OCI-LY1 (cell line): ENCODE measurements around the gene ZCCHC17.

Experiments used
- H2AFZ ChIP-seq: fragments of 200-600 bp; sonication (generic), shearing (Covaris generic); 2 replicates; pipeline ENCODE4 v1.6.0; 2014; ENCODE audit warnings: antibody characterized with exemption, mild to moderate bottlenecking, low read length
- H3F3A ChIP-seq: fragments of 200-600 bp; sonication (generic), shearing (Covaris generic); 2 replicates; pipeline ENCODE4 v1.6.0; 2014; ENCODE audit warnings: mild to moderate bottlenecking, antibody characterized with exemption, low read length, moderate library complexity; ENCODE audit not compliant: insufficient read depth
- H3K27ac ChIP-seq: fragments of 200-600 bp; sonication (generic); 2 replicates; pipeline ENCODE4 v1.5.1; 2014; ENCODE audit warnings: low read length, mixed run types, mild to moderate bottlenecking, low read depth; ENCODE audit not compliant: poor library complexity, severe bottlenecking
- H3K27me3 ChIP-seq: fragments of 200-600 bp; sonication (generic); 2 replicates; pipeline ENCODE4 v1.6.0; 2014; ENCODE audit warnings: antibody characterized with exemption, mild to moderate bottlenecking, low read length, moderate library complexity; ENCODE audit not compliant: insufficient read depth
- H3K36me3 ChIP-seq: fragments of 200-600 bp; sonication (generic); 2 replicates; pipeline ENCODE4 v1.6.1; 2014; ENCODE audit warnings: mild to moderate bottlenecking, antibody characterized with exemption, low read length, moderate library complexity, mixed read lengths; ENCODE audit not compliant: insufficient read depth
- H3K4me1 ChIP-seq: fragments of 200-600 bp; sonication (generic); 2 replicates; pipeline ENCODE4 v1.5.1; 2014; ENCODE audit warnings: mild to moderate bottlenecking, low read length, moderate library complexity; ENCODE audit not compliant: insufficient read depth, severe bottlenecking
- H3K4me2 ChIP-seq: fragments of 200-600 bp; sonication (generic), shearing (Covaris generic); 2 replicates; pipeline ENCODE4 v1.6.1; 2014; ENCODE audit warnings: low read length
- H3K4me3 ChIP-seq: fragments of 200-600 bp; sonication (generic); 2 replicates; pipeline ENCODE4 v1.5.1; 2014; ENCODE audit warnings: low read length, low read depth, mild to moderate bottlenecking, mixed read lengths; ENCODE audit not compliant: poor library complexity, severe bottlenecking
- H3K79me2 ChIP-seq: fragments of 200-600 bp; shearing (Covaris generic); 2 replicates; pipeline ENCODE4 v1.6.1; 2016; ENCODE audit warnings: mixed run types, low read length, mixed read lengths; ENCODE audit not compliant: insufficient read depth
- H3K9ac ChIP-seq: fragments of 200-600 bp; sonication (generic), shearing (Covaris generic); 2 replicates; pipeline ENCODE4 v1.6.1; 2014; ENCODE audit warnings: mild to moderate bottlenecking, low read length, mixed read lengths
- H3K9me2 ChIP-seq: fragments of 200-600 bp; sonication (generic), shearing (Covaris generic); 2 replicates; pipeline ENCODE4 v1.6.1; 2014; ENCODE audit warnings: low read depth, mild to moderate bottlenecking, low read length, mixed read lengths
- H3K9me3 ChIP-seq: fragments of 200-600 bp; shearing (Covaris generic); 2 replicates; pipeline ENCODE4 v1.6.1; 2014; ENCODE audit warnings: low read length, mixed read lengths
- H4K20me1 ChIP-seq: fragments of 200-600 bp; sonication (generic), shearing (Covaris generic); 2 replicates; pipeline ENCODE4 v1.6.0; 2016; ENCODE audit warnings: mild to moderate bottlenecking, low read length; ENCODE audit not compliant: insufficient read depth
- EZH2 ChIP-seq: fragments of 200-600 bp; sonication (generic), shearing (Covaris generic); IDR thresholded peaks from 2 replicates; pipeline ENCODE4 v1.8.0; 2017; ENCODE audit warnings: borderline replicate concordance, mixed run types, mild to moderate bottlenecking, antibody characterized with exemption, low read length, moderate library complexity, mixed read lengths
- TF ChIP-seq, protein P1 (sequence below): fragments of 200-600 bp; sonication (generic), shearing (Covaris generic); IDR thresholded peaks from 2 replicates; pipeline ENCODE4 v1.5.1; 2017; ENCODE audit warnings: mild to moderate bottlenecking, antibody characterized with exemption, low read length, moderate library complexity, mixed read lengths

The ZCCHC17 gene

DNA sequence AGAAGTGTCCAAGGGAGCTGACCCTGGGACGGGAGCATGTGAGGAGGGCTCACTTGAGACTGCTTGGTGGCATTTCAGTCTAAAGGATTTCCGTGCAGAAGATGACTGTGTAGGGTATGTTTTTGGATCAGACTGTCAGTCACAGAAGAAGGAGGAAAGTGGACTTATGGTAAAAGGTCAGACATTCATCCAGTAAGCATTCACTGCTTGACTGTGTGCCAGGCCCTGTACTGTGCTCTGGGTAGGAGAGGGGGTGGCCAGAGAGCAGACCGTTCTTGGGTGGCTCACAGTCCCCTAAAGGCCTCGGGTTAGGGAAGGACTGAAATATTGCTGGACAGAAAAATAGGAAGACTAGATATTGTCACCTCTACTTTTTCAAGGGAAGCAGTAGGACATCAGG lies 114.0 kb downstream of the ZCCHC17 start:
- no peak overlapping the region for H3K4me2 ChIP-seq
- no peak overlapping the region for H3K9ac ChIP-seq
- no peaks in the 10 kb centered on the region for H3K79me2 ChIP-seq
- H4K20me1 ChIP-seq, result no peaks in the 10 kb centered on the region
- H2AFZ ChIP-seq, result no peak overlapping the region
- H3K4me3 ChIP-seq, result no peak overlapping the region
- no peak overlapping the region for H3K27ac ChIP-seq
- H3K27me3 ChIP-seq, result peaks cover 9% of the 10 kb centered on the region
- H3F3A ChIP-seq, result no peaks in the 10 kb centered on the region
- peaks cover 8% of the 10 kb centered on the region for H3K4me1 ChIP-seq
- H3K36me3 ChIP-seq, result no peaks in the 10 kb centered on the region
- H3K9me3 ChIP-seq, result no peaks in the 10 kb centered on the region
- TF ChIP-seq, protein P1, sequence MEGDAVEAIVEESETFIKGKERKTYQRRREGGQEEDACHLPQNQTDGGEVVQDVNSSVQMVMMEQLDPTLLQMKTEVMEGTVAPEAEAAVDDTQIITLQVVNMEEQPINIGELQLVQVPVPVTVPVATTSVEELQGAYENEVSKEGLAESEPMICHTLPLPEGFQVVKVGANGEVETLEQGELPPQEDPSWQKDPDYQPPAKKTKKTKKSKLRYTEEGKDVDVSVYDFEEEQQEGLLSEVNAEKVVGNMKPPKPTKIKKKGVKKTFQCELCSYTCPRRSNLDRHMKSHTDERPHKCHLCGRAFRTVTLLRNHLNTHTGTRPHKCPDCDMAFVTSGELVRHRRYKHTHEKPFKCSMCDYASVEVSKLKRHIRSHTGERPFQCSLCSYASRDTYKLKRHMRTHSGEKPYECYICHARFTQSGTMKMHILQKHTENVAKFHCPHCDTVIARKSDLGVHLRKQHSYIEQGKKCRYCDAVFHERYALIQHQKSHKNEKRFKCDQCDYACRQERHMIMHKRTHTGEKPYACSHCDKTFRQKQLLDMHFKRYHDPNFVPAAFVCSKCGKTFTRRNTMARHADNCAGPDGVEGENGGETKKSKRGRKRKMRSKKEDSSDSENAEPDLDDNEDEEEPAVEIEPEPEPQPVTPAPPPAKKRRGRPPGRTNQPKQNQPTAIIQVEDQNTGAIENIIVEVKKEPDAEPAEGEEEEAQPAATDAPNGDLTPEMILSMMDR, result no peak
- no peak for TF ChIP-seq EZH2
- H3K9me2 ChIP-seq, result no peaks in the 10 kb centered on the region

DNA sequence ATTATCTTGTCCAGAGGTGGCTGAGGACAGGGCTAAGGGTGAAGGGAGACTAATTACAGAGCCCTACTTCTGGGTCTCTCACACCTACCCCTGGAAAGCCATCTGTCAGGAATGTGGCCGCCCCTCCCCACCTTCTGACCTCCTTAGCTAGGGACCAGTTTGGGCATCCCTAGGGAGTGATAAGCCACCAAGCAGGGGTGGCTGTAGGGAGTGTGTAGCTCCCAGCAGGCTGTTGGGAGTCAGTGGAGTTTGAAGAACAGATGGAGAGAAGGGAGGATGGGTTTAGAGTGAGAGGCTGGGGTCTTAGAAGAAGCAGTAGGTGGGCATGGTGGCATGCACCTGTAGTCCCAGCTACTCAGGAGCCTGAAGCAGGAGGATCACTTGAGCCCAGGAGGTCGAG lies 115.4 kb downstream of the ZCCHC17 start:
- no peaks in the 10 kb centered on the region for H3K79me2 ChIP-seq
- H3K4me3 ChIP-seq, result no peak overlapping the region
- no peak overlapping the region for H3K27ac ChIP-seq
- no peaks in the 10 kb centered on the region for H4K20me1 ChIP-seq
- peaks cover 8% of the 10 kb centered on the region for H3K4me1 ChIP-seq
- no peak overlapping the region for H2AFZ ChIP-seq
- no peaks in the 10 kb centered on the region for H3F3A ChIP-seq
- no peak overlapping the region for H3K9ac ChIP-seq
- no peak overlapping the region for H3K4me2 ChIP-seq
- peaks cover 9% of the 10 kb centered on the region for H3K27me3 ChIP-seq
- no peaks in the 10 kb centered on the region for H3K9me2 ChIP-seq
- no peaks in the 10 kb centered on the region for H3K36me3 ChIP-seq
- H3K9me3 ChIP-seq, result no peaks in the 10 kb centered on the region
- TF ChIP-seq, protein P1, result no peak
- no peak for TF ChIP-seq EZH2

DNA sequence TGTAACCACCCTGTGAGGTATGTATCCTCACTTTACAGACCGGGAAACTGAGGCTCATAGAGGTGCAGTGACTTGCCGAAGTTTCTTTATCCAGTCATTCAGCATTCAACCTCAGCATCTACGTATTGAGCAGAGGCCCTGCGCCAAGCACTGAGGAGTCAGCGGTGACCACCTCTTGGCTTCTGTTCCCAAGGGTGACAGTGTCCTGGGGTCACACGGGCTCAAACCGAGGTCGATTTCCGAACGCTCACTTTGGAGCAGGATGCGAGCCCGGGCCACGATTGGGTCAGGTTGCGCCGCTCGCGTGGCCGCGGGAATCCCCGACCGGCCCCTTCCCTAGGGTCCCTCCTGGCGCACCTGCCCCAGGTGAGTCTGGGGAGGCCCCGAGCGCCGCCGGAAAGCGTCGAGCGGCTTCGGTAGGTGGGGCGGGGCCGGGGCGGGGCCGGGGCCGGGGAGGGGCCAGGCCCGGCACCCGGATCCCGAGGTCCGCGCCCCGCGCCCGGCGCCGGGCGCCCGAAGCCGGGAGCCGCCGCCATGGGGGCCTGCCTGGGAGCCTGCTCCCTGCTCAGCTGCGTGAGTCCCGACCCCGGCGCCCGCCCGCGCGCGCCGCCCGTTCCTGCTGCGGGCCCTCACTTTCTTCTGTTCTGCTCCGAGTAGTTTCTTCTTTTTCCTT lies 116.0 kb downstream of the ZCCHC17 start, which contains the start of gene SERINC2:
Gene SERINC2 (plus strand): TSS at position 482 of the 673 bp plus-strand sequence. CDS start 53 bp downstream, at position 535.
- Histone ChIP-seq H3F3A (no peaks in the 10 kb centered on the region), H3K4me2 (peak within 1 kb of the TSS; percentile 95), H3K4me1 (peaks cover 8% of the 10 kb centered on the region), H3K9ac (peak within 1 kb of the TSS; percentile 69), H3K27ac (no peak within 1 kb of the TSS), H3K27me3 (peaks cover 9% of the 10 kb centered on the region), H3K36me3 (no peaks in the 10 kb centered on the region), H3K4me3 (peak within 1 kb of the TSS; percentile 73), H3K9me2 (no peaks in the 10 kb centered on the region), H4K20me1 (no peaks in the 10 kb centered on the region), H2AFZ (no peak within 1 kb of the TSS), H3K9me3 (no peaks in the 10 kb centered on the region), H3K79me2 (no peaks in the 10 kb centered on the region)
- TF ChIP-seq EZH2, result no peak
- TF ChIP-seq, protein P1, result no peak
